Breast epithelium (tissue), 3 donors: ENCODE measurements around the gene NEDD4L.

Experiments
- POLR2A ChIP-seq: fragments of 450-650 bp; IDR thresholded peaks from one replicate; pipeline ENCODE4 v1.6.1; 2016; ENCODE audit warnings: antibody characterized with exemption, mild to moderate bottlenecking, moderate library complexity
- POLR2AphosphoS5 ChIP-seq, 3 donors: sonication (generic); formaldehyde crosslinking; IDR thresholded peaks; one replicate each; pipeline ENCODE4 v1.6.1; 2017; ENCODE audit warnings: antibody characterized with exemption in 3 of 3
- TF ChIP-seq, protein P1 (sequence below), 3 donors: fragments of 450-650 bp; IDR thresholded peaks; one replicate each; pipeline ENCODE4 v1.5.1; 2016 to 2017; ENCODE audit warnings: antibody characterized with exemption in 3 of 3, mild to moderate bottlenecking in 3 of 3, moderate library complexity in 3 of 3

DNA sequence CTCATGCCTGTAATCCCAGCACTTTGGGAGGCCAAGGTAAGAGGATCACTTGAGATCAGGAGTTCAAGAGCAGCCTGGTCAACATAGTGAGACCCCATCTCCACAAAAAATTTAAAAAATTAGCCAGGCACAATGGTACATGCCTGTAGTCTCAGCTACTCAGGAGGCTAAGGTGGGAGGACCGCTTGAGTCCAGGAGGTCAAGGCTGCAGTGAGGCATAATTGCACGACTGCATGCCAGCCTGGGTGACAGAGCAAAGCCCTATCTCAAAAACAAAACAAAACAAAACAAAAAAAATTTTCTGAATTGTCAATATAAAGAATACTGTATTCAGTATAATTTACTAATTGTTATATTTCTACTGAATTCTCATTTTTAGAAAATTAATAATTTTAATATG lies 20.9 kb upstream of the NEDD4L start:
- TF ChIP-seq POLR2AphosphoS5 (IDR thresholded peaks at IDR 0.05), result no peak
- TF ChIP-seq, protein P1, sequence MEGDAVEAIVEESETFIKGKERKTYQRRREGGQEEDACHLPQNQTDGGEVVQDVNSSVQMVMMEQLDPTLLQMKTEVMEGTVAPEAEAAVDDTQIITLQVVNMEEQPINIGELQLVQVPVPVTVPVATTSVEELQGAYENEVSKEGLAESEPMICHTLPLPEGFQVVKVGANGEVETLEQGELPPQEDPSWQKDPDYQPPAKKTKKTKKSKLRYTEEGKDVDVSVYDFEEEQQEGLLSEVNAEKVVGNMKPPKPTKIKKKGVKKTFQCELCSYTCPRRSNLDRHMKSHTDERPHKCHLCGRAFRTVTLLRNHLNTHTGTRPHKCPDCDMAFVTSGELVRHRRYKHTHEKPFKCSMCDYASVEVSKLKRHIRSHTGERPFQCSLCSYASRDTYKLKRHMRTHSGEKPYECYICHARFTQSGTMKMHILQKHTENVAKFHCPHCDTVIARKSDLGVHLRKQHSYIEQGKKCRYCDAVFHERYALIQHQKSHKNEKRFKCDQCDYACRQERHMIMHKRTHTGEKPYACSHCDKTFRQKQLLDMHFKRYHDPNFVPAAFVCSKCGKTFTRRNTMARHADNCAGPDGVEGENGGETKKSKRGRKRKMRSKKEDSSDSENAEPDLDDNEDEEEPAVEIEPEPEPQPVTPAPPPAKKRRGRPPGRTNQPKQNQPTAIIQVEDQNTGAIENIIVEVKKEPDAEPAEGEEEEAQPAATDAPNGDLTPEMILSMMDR (IDR thresholded peaks at IDR 0.05), result no peak
- no peak for TF ChIP-seq POLR2A
